ENCODE data around the gene SIVA1.

The SIVA1 gene

GRCh38 chr14:104752735-104753527 is at the start of gene SIVA1:
Gene SIVA1, plus strand, starts transcription at chr14:104753147. Its CDS starts 55 bp downstream, at chr14:104753202.
- no peak for TF ChIP-seq CTCF (IDR thresholded peaks at IDR 0.05; ENCODE audit: insufficient read depth, low read depth, low read length, missing control alignments)
- H3K4me3 ChIP-seq (ENCODE audit: low read length), result peak within 1 kb of the TSS; percentile 83
- DNase-seq (ENCODE audit: low read depth), result peak; percentile 100

GRCh38 chr14:104703269-104703668 is 49.7 kb upstream of the SIVA1 start:
- no peak overlapping the region for H3K4me3 ChIP-seq (ENCODE audit: low read length)
- no peak for TF ChIP-seq CTCF (IDR thresholded peaks at IDR 0.05; ENCODE audit: insufficient read depth, low read depth, low read length, missing control alignments)
- no peak for DNase-seq (ENCODE audit: low read depth)

- no peak overlapping the region for H3K4me3 ChIP-seq (ENCODE audit: low read length)
- no peak for DNase-seq (ENCODE audit: low read depth)
- no peak for TF ChIP-seq CTCF (IDR thresholded peaks at IDR 0.05; ENCODE audit: insufficient read depth, low read depth, low read length, missing control alignments)
Measured at GRCh38 chr14:104704252-104704651, 48.7 kb upstream of the SIVA1 start.

- TF ChIP-seq CTCF (IDR thresholded peaks at IDR 0.05; ENCODE audit: insufficient read depth, low read depth, low read length, missing control alignments), result no peak
- no peak for DNase-seq (ENCODE audit: low read depth)
- no peak overlapping the region for H3K4me3 ChIP-seq (ENCODE audit: low read length)
Measured at GRCh38 chr14:104705340-104706047, 47.5 kb upstream of the SIVA1 start.

GRCh38 chr14:104706733-104707607 is 46.0 kb upstream of the SIVA1 start:
- H3K4me3 ChIP-seq (ENCODE audit: low read length), result no peak overlapping the region
- no peak for TF ChIP-seq CTCF (IDR thresholded peaks at IDR 0.05; ENCODE audit: insufficient read depth, low read depth, low read length, missing control alignments)
- no peak for DNase-seq (ENCODE audit: low read depth)

- no peak overlapping the region for H3K4me3 ChIP-seq (ENCODE audit: low read length)
- TF ChIP-seq CTCF (IDR thresholded peaks at IDR 0.05; ENCODE audit: insufficient read depth, low read depth, low read length, missing control alignments), result no peak
- no peak for DNase-seq (ENCODE audit: low read depth)
Measured at GRCh38 chr14:104707608-104708595, 45.0 kb upstream of the SIVA1 start.

All from epithelial cell of esophagus (primary cell).